Ishikawa (cell line): ENCODE measurements around the gene IGF1R.
A peak's percentile ranks its signal among the peaks of the same experiment; 100 is the strongest.

Source experiments
- CEBPB ChIP-seq: IDR thresholded peaks from 2 replicates; pipeline ENCODE4 v1.6.1; 2012
- EP300 ChIP-seq: IDR thresholded peaks from 2 replicates; pipeline ENCODE4 v1.6.1; 2012; ENCODE audit warnings: borderline replicate concordance
- YY1 ChIP-seq: IDR thresholded peaks from 2 replicates; pipeline ENCODE4 v1.6.1; 2012; ENCODE audit warnings: low read depth

DNA sequence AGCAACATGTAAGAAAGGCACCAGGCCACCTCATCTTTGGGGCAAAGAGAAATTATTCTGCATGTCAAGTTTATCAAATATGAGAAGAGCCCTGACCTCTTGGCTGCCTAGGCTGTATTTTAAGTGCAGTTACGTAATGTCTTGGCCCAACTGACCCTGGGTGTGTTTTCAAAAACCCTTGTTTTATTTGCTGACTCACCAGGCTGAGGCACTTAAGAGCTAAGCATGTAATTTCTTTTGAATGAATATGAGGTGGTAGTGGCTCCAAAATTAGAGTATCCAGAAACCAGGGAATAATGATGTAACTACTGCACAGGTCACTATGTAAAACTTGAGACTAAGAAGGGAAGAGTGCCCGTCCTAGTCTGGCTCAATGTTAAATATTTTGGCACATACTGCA is 335.0 kb downstream of the IGF1R start:
- TF ChIP-seq CEBPB (peak; percentile 70), YY1 (no peak), EP300 (no peak)
